HG02981 (cell line): Measurements from ENCODE around the gene DIP2C.
"Not testable (repeated sequence)": the region's sequence is repeated elsewhere in the genome, so short reads cannot be mapped to it uniquely, and the experiment has no call there.

Experiments used
- ATAC-seq: cut with Tn5 transposase; IDR thresholded peaks from one replicate; pipeline ENCODE4 v1.9.1; 2021; ENCODE audit warnings: mild to moderate bottlenecking, moderate library complexity; ENCODE audit not compliant: unreplicated experiment

DIP2C gene

GRCh38 chr10:317271-317769, 372.1 kb downstream of the DIP2C start:
- ATAC-seq, result peak; percentile 99

DNA sequence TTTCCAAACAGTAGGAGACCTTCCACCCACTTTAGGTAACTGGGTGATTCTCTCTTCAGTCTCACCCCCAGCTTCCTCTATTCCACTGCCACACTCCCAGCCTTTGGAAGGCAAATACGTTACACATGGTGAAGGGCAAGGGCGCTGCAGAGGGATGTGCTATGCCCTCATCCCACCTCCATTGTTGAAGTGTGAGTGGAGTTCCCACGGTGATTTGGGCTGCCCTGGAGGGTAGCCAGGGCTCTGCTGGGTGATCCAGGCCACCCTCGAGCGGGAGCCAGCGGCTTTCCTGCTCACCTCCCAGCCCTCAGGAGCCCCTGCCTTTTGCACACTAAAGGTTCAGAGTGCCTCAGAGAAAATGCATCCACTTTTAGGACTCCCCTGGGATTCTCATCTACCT, 373.1 kb downstream of the DIP2C start:
- no peak for ATAC-seq

GRCh38 chr10:314871-315270, 374.6 kb downstream of the DIP2C start:
- no peak for ATAC-seq

DNA sequence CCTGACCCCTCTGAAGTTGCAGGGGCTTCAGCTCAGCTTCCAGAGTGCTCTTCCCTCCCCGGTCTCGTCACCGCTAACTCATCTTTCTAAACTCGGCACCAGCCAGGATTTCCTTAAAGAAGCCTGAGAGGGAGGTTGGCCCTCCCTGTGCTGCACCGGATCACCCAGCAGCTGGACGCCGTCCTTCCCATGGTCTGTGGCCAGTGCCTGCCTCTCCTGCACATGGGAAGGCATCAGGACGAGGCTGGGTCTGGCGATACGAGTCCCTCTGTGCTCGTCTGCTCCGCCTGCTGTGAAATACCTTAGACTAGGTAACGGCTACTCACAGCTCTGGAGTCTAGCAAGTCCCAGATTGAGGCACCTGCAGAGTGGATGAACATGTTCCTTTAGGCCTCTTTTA, 375.1 kb downstream of the DIP2C start:
- no peak for ATAC-seq

DNA sequence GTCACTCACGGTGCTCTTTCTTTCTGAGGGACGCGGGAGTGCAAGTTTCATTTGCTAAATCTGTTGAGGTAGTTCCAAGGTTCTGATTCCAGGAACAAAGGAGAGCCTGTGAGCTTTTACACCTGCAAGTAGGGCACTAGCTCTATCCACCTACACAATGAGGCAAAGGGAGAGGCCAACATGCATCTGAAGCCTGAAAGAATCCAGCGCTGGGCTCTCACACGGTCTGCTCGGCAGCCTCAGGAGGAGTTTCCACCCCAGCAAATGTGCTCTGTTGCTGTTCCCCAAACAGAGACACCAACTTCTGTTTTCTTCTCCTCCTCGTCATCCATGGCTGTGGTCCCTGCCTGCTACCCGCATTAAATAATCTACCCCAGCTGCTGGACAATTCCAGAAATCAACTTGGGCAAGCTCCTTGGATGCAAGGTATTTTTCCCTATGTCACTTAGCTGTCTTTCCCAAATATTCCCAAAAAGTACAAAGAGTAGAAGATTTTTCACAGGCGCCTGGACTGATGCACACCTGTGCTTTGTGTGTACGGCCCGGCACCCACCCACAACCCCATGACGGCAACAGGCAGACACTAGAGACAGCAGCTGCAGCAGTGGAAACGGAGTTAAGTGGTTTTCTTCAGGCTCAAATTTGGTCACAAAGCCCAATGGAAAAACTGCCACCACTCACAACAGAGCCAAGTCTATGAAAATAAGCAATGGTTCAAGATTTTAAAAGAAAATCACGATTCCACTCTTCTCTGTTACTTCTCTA, 377.4 kb downstream of the DIP2C start:
- no peak for ATAC-seq

GRCh38 chr10:310976-311639, 378.4 kb downstream of the DIP2C start:
- no peak for ATAC-seq

- no peak for ATAC-seq
Measured at GRCh38 chr10:310371-310770, 379.1 kb downstream of the DIP2C start.

DNA sequence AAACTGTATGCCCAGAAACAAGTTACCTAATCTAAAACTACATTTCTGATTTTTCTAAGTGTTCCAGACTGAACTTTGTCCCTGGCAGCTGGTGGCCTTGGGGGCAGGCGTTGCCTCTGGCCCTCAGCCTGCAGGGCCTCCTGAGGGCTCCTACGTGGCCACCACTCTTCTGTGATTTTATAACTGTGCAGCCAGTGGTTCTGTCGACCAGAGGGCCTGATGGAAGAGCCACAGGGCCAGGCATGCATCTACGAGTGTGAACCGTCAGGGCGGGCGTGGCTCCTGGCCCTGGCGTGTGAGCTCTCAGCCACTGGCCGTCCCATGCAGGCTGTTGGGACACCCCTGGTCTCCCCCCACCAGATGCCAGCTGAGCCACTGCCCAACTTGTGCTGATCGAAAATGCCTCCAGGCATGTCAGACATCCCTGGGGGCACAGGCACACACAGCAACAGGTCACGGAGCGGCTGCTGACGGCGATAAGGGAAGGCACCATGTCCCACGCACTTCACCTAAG, 380.8 kb downstream of the DIP2C start:
- no peak for ATAC-seq

GRCh38 chr10:308101-308500, 381.4 kb downstream of the DIP2C start:
- no peak for ATAC-seq

- no peak for ATAC-seq
Measured at GRCh38 chr10:307659-308058, 381.8 kb downstream of the DIP2C start.

- ATAC-seq, result no peak
Measured at GRCh38 chr10:306675-307185, 382.7 kb downstream of the DIP2C start.

DNA sequence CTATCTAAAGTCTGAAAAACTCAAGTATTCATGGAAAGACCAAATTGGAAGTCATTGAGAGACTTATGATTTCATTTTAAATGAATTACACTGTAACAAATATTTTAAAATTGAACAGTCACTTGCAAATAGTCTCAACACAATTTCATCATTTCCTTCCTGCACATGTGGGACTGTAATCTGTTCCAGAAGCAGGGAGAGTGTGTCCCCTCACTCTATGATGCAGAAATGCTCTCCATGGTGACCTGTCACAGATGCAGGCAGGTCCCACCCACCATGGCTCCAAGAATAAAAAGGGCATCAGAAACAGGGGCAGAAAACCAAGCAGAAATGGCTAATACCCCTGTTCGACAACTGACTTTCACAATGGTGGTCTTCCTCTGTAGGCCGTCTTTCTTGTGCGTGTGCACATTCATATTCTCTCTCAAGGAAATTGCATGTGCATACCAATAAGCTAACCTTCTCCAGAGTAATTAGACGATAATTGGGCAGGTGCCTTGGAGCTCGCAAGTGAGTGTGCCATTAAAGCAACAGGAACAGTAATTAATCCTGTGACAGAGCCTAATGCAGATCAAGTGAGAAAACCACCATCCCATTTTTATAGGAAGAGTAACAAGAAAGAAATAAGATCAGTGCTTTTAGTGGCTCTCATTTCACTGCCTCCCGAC, 383.3 kb downstream of the DIP2C start:
- no peak for ATAC-seq

DNA sequence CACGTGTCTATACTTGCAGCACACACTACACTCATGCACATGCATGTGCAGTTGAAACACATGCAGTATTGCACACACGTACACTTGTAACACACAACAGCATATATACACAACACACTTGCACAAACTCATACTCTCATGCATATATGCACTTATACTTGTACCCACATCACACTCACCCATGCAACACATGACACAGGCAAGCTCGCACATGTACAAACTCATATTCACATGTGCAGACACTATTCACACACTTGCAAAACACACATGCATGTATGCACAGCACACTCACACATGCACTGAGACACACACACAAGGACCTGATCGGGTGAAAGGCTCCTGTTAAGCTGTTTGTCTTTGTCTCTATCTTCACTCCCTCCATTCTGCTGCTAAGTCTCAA, 384.4 kb downstream of the DIP2C start:
- no peak for ATAC-seq

DNA sequence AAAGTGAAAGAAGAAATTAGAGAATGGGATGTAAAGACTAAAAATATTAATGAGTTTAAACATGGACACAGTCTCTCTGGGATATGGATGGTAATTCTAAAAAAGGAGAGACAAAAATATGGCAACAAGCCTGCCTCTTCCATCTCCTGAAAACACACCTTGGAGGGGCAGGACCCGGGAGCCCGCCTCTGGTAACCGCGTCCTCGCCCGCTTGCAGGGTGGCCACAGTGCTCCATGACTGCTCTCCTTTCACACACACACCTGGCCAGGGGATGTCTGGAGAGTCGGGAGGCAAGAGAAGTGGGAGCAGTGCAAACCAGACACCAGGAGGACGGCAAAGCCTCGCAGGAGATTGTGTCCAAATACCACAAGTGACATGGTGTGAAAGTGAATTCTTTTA, 387.9 kb downstream of the DIP2C start:
- ATAC-seq, result no peak

- ATAC-seq, result not testable (repeated sequence)
Measured at GRCh38 chr10:300580-300979, 388.9 kb downstream of the DIP2C start.

GRCh38 chr10:299969-300368, 389.5 kb downstream of the DIP2C start:
- no peak for ATAC-seq

GRCh38 chr10:299512-299911, 390.0 kb downstream of the DIP2C start:
- ATAC-seq, result no peak

DNA sequence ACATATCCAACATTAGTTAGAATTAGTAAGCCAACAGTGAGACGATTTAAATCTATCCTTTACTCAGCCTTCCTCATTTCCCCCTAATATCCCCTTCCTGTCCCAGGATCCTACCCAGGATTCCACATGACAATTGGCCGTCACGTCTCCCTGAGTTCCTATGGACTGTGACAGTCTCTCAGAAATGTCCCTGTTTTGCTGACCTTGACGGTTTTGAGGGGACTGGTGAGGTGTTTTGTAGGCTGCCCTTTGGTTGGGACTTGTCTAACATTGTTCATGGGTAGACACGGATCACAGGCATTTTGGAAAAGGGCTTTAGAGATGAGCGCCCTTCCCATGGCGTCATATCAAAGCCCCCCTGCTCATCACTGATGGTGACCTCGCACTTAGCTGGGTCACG, 391.4 kb downstream of the DIP2C start:
- ATAC-seq, result no peak

DNA sequence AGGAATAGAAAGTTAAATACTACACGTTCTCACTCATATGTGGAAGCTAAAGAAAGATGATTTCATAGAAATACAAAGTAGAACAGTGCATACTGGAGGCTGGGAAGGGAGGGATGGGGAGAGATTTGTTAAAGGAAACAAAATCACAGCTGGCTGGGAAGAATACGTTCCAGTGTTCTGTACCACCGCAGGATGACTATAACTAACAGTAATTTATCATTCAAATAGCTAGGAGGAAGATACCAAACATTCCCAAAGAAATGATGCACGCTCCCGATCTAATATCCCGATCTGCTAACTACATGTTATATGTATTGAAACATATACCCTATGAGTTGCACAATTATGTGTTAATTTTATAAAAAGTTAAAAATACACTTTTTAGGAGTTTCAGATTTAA, 391.9 kb downstream of the DIP2C start:
- ATAC-seq, result no peak

GRCh38 chr10:293636-294035, 395.8 kb downstream of the DIP2C start:
- no peak for ATAC-seq

GRCh38 chr10:290026-290725, 399.3 kb downstream of the DIP2C start:
- no peak for ATAC-seq
